Osteocyte (in vitro differentiated cells): ENCODE measurements around the gene HIPK1. TPM values are rescaled to one million over a fixed set of nuclear protein-coding genes. Genes with fewer than 3 reads are reported as not detected.

Experiments used
- DNase-seq: peaks from one replicate; pipeline ENCODE4 v3.0.0; 2021; ENCODE audit warnings: mixed read lengths; ENCODE audit not compliant: unreplicated experiment; ENCODE audit errors: extremely low spot score
- H3K27ac Mint-ChIP-seq: one replicate; pipeline ENCODE4 v1.8.0; 2021; ENCODE audit warnings: mild to moderate bottlenecking, mixed read lengths; ENCODE audit not compliant: unreplicated experiment
- H3K27me3 Mint-ChIP-seq: one replicate; pipeline ENCODE4 v1.8.0; 2021; ENCODE audit warnings: mixed read lengths; ENCODE audit not compliant: unreplicated experiment
- H3K36me3 Mint-ChIP-seq: one replicate; pipeline ENCODE4 v1.8.0; 2021; ENCODE audit warnings: mixed read lengths; ENCODE audit not compliant: unreplicated experiment
- H3K4me1 Mint-ChIP-seq: one replicate; pipeline ENCODE4 v1.8.0; 2021; ENCODE audit warnings: mixed read lengths; ENCODE audit not compliant: unreplicated experiment
- H3K4me3 Mint-ChIP-seq: one replicate; pipeline ENCODE4 v1.8.0; 2021; ENCODE audit warnings: mild to moderate bottlenecking, moderate library complexity, mixed read lengths; ENCODE audit not compliant: unreplicated experiment
- H3K9me3 Mint-ChIP-seq: one replicate; pipeline ENCODE4 v1.8.0; 2021; ENCODE audit warnings: mixed read lengths; ENCODE audit not compliant: unreplicated experiment
- total RNA-seq: library from RNA; stranded (reverse); gene quantifications from 2 replicates; pipeline ENCODE4 v1.2.1, GENCODE V29; 2021
- TF ChIP-seq, protein P1 (sequence below): fragments of 200-600 bp; sonication (generic); IDR thresholded peaks from 2 replicates; pipeline ENCODE4 v1.5.0; 2021; ENCODE audit warnings: antibody characterized with exemption, mild to moderate bottlenecking, moderate library complexity

The HIPK1 gene
- total RNA-seq, 1 donor from 2014 or later: 62.5 TPM

GRCh38 chr1:113934006-113934405, 4.9 kb downstream of the HIPK1 start:
- no peak for DNase-seq
- H3K9me3 Mint-ChIP-seq: no peaks in the 10 kb centered on the region
- H3K4me1 Mint-ChIP-seq: peaks cover 53% of the 10 kb centered on the region
- no peak overlapping the region for H3K4me3 Mint-ChIP-seq
- no peak overlapping the region for H3K27ac Mint-ChIP-seq
- H3K36me3 Mint-ChIP-seq: no peaks in the 10 kb centered on the region
- H3K27me3 Mint-ChIP-seq: no peaks in the 10 kb centered on the region
- TF ChIP-seq, protein P1, sequence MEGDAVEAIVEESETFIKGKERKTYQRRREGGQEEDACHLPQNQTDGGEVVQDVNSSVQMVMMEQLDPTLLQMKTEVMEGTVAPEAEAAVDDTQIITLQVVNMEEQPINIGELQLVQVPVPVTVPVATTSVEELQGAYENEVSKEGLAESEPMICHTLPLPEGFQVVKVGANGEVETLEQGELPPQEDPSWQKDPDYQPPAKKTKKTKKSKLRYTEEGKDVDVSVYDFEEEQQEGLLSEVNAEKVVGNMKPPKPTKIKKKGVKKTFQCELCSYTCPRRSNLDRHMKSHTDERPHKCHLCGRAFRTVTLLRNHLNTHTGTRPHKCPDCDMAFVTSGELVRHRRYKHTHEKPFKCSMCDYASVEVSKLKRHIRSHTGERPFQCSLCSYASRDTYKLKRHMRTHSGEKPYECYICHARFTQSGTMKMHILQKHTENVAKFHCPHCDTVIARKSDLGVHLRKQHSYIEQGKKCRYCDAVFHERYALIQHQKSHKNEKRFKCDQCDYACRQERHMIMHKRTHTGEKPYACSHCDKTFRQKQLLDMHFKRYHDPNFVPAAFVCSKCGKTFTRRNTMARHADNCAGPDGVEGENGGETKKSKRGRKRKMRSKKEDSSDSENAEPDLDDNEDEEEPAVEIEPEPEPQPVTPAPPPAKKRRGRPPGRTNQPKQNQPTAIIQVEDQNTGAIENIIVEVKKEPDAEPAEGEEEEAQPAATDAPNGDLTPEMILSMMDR: no peak

GRCh38 chr1:113934511-113935055, 5.5 kb downstream of the HIPK1 start:
- DNase-seq: no peak
- H3K27ac Mint-ChIP-seq: no peak overlapping the region
- TF ChIP-seq, protein P1: no peak
- peaks cover 58% of the 10 kb centered on the region for H3K4me1 Mint-ChIP-seq
- H3K36me3 Mint-ChIP-seq: no peaks in the 10 kb centered on the region
- no peaks in the 10 kb centered on the region for H3K27me3 Mint-ChIP-seq
- no peak overlapping the region for H3K4me3 Mint-ChIP-seq
- H3K9me3 Mint-ChIP-seq: no peaks in the 10 kb centered on the region

GRCh38 chr1:113935176-113935575, 6.1 kb downstream of the HIPK1 start:
- H3K27ac Mint-ChIP-seq: no peak overlapping the region
- H3K4me1 Mint-ChIP-seq: peaks cover 59% of the 10 kb centered on the region
- H3K27me3 Mint-ChIP-seq: no peaks in the 10 kb centered on the region
- no peak overlapping the region for H3K4me3 Mint-ChIP-seq
- no peak for DNase-seq
- no peaks in the 10 kb centered on the region for H3K9me3 Mint-ChIP-seq
- H3K36me3 Mint-ChIP-seq: peaks cover under 1% of the 10 kb centered on the region
- TF ChIP-seq, protein P1: no peak

GRCh38 chr1:113935970-113936369, 6.8 kb downstream of the HIPK1 start:
- Mint-ChIP-seq H3K4me1 (peaks cover 51% of the 10 kb centered on the region), H3K9me3 (no peaks in the 10 kb centered on the region), H3K36me3 (peaks cover 8% of the 10 kb centered on the region), H3K27ac (peak overlapping the region; percentile 15), H3K4me3 (no peak overlapping the region), H3K27me3 (no peaks in the 10 kb centered on the region)
- no peak for DNase-seq
- TF ChIP-seq, protein P1: no peak

GRCh38 chr1:113937146-113937545, 8.0 kb downstream of the HIPK1 start:
- Mint-ChIP-seq H3K27me3 (no peaks in the 10 kb centered on the region), H3K4me1 (peaks cover 40% of the 10 kb centered on the region), H3K9me3 (no peaks in the 10 kb centered on the region), H3K36me3 (peaks cover 10% of the 10 kb centered on the region), H3K4me3 (no peak overlapping the region), H3K27ac (no peak overlapping the region)
- TF ChIP-seq, protein P1: no peak
- DNase-seq: no peak
